ENCODE results near the gene VSIR. TPM values are rescaled to one million over a fixed set of nuclear protein-coding genes. Genes with fewer than 3 reads are reported as not detected.
A peak's percentile ranks its signal among the peaks of the same experiment; 100 is the strongest.

Gene VSIR
- total RNA-seq, 1 donor from 2014 or later = not detected

DNA sequence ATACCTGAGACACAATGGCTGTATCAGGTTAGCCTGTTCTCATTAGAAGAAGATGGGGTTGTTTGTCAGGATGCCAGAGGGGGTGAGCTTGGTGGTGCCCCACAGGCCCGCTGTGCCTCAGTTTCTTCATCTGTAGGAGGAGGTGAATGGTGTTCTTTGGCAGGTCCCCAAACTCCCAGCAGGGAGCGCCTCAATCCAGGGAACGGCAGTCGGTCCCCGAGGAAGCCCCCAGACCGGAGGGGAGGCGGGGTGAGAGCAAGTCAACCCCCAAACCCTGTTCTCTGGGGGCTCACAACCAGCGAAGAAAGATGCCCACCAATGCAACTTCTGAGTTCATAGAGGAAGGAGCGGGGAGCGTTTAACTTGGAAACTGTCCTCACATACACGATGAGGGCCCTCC is 69.7 kb downstream of the VSIR start:
- no peak overlapping the region for H3K9ac ChIP-seq
- no peak overlapping the region for H2AFZ ChIP-seq (replicated peaks)
- H3K4me2 ChIP-seq = no peak overlapping the region
- TF ChIP-seq EZH2 (IDR thresholded peaks at IDR 0.05) = no peak
- no peak for TF ChIP-seq EZH2phosphoT487 (IDR thresholded peaks at IDR 0.05)
- TF ChIP-seq, protein P1, sequence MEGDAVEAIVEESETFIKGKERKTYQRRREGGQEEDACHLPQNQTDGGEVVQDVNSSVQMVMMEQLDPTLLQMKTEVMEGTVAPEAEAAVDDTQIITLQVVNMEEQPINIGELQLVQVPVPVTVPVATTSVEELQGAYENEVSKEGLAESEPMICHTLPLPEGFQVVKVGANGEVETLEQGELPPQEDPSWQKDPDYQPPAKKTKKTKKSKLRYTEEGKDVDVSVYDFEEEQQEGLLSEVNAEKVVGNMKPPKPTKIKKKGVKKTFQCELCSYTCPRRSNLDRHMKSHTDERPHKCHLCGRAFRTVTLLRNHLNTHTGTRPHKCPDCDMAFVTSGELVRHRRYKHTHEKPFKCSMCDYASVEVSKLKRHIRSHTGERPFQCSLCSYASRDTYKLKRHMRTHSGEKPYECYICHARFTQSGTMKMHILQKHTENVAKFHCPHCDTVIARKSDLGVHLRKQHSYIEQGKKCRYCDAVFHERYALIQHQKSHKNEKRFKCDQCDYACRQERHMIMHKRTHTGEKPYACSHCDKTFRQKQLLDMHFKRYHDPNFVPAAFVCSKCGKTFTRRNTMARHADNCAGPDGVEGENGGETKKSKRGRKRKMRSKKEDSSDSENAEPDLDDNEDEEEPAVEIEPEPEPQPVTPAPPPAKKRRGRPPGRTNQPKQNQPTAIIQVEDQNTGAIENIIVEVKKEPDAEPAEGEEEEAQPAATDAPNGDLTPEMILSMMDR (IDR thresholded peaks at IDR 0.05) = no peak
- H3K27ac Mint-ChIP-seq = no peak overlapping the region
- no peaks in the 10 kb centered on the region for H3K36me3 ChIP-seq
- H3K36me3 Mint-ChIP-seq = no peaks in the 10 kb centered on the region
- DNase-seq (ENCODE audit: low spot score) = no peak
- no peaks in the 10 kb centered on the region for H3K27me3 ChIP-seq
- H3K4me3 ChIP-seq = no peak overlapping the region
- H4K20me1 ChIP-seq (ENCODE audit: low read depth) = no peaks in the 10 kb centered on the region
- H3K4me3 Mint-ChIP-seq = no peak overlapping the region
- H3K79me2 ChIP-seq (ENCODE audit: low read depth) = no peaks in the 10 kb centered on the region
- H3K9me3 ChIP-seq (ENCODE audit: low read depth) = no peaks in the 10 kb centered on the region
- no peak overlapping the region for H3K27ac ChIP-seq
- peaks cover 10% of the 10 kb centered on the region for H3K4me1 ChIP-seq
- H3K4me1 Mint-ChIP-seq = peaks cover 11% of the 10 kb centered on the region
- H3K9me3 Mint-ChIP-seq = no peaks in the 10 kb centered on the region
- H3K27me3 Mint-ChIP-seq (ENCODE audit: insufficient read depth, low read depth) = peaks cover 2% of the 10 kb centered on the region
- H3F3A ChIP-seq (ENCODE audit: low read depth) = no peaks in the 10 kb centered on the region

DNA sequence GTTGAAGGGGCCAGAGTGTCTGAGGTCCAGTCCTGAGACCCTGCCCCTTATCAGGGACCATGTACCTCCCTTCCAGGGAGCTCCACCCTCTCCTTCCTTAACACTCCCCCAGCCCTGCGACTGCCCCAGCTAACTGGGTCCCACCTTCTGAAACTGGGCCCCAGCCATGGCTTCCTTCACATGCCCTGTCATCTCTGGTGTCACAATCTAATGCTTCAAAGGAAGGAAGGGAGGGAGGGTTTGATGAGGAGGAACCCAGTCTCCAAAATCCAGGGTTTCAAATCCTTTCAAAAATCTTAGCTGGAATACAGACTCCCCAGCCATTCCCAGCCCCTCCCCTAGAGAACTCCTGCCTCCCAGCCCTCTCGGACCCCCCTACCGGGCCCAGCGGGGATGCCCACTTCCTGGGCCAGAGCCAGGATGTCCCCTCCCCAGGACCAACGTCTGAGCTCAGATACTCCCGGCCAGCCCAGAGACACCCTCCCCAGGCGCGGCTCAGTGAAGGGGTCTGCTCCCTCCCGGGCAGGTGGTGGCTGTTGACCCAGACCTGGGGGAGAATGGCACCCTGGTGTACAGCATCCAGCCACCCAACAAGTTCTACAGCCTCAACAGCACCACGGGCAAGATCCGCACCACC is 71.7 kb downstream of the VSIR start:
- Histone ChIP-seq H2AFZ (replicated peaks) (no peak overlapping the region), H3K4me1 (peaks cover 11% of the 10 kb centered on the region), H3K27me3 (no peaks in the 10 kb centered on the region), H3K4me3 (no peak overlapping the region), H3K79me2 (ENCODE audit: low read depth) (no peaks in the 10 kb centered on the region), H3K9me3 (ENCODE audit: low read depth) (no peaks in the 10 kb centered on the region), H3K9ac (no peak overlapping the region), H3K27ac (no peak overlapping the region), H4K20me1 (ENCODE audit: low read depth) (no peaks in the 10 kb centered on the region), H3K36me3 (no peaks in the 10 kb centered on the region), H3K4me2 (no peak overlapping the region), H3F3A (ENCODE audit: low read depth) (no peaks in the 10 kb centered on the region)
- Mint-ChIP-seq H3K4me1 (peaks cover 11% of the 10 kb centered on the region), H3K9me3 (no peaks in the 10 kb centered on the region), H3K27me3 (ENCODE audit: insufficient read depth, low read depth) (peaks cover 2% of the 10 kb centered on the region), H3K27ac (no peak overlapping the region), H3K36me3 (no peaks in the 10 kb centered on the region), H3K4me3 (no peak overlapping the region)
- no peak for DNase-seq (ENCODE audit: low spot score)
- TF ChIP-seq, protein P1 (IDR thresholded peaks at IDR 0.05) = no peak
- no peak for TF ChIP-seq EZH2 (IDR thresholded peaks at IDR 0.05)
- TF ChIP-seq EZH2phosphoT487 (IDR thresholded peaks at IDR 0.05) = no peak

DNA sequence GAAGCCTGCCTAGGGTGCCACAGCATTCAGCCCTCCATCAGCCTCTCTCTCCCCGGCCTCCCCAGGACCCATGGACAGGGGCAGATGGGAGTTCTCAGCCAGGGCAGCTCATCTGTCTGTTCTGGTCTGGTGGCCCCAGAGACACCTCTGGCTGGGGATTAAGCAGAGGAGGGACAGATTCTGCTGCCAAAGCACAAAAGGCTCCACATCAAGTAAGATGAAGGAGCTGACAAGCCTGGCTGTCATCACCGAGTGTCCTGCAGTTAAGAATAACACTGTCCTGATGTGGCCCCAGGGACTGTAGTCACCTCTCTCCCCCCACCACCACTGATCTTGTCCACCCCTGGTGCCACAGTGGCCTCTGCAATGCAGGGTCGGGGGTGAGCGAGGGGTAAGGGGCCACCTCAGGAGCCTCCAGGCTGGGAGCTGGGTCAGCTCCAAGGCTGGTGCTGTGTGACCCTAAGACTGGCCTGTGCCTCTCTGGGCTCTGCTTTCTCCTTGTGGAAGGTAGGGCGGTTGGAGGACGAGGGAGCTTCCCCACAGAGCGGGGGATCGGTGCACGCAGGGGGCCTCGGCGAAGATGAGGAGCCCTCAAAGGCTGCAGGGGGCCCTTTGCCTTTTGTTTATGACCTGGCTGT is 72.5 kb downstream of the VSIR start:
- Histone ChIP-seq H3K36me3 (no peaks in the 10 kb centered on the region), H3K27me3 (no peaks in the 10 kb centered on the region), H3F3A (ENCODE audit: low read depth) (no peaks in the 10 kb centered on the region), H4K20me1 (ENCODE audit: low read depth) (no peaks in the 10 kb centered on the region), H3K27ac (no peak overlapping the region), H3K9me3 (ENCODE audit: low read depth) (no peaks in the 10 kb centered on the region), H3K79me2 (ENCODE audit: low read depth) (no peaks in the 10 kb centered on the region), H3K4me3 (no peak overlapping the region), H3K4me2 (no peak overlapping the region), H3K9ac (no peak overlapping the region), H3K4me1 (peaks cover 13% of the 10 kb centered on the region), H2AFZ (replicated peaks) (no peak overlapping the region)
- peak; percentile 20 for DNase-seq (ENCODE audit: low spot score)
- H3K36me3 Mint-ChIP-seq = no peaks in the 10 kb centered on the region
- no peaks in the 10 kb centered on the region for H3K9me3 Mint-ChIP-seq
- no peak overlapping the region for H3K27ac Mint-ChIP-seq
- peaks cover 11% of the 10 kb centered on the region for H3K4me1 Mint-ChIP-seq
- no peak overlapping the region for H3K4me3 Mint-ChIP-seq
- TF ChIP-seq, protein P1 (IDR thresholded peaks at IDR 0.05) = no peak
- TF ChIP-seq EZH2phosphoT487 (IDR thresholded peaks at IDR 0.05) (no peak), EZH2 (IDR thresholded peaks at IDR 0.05) (no peak)
- H3K27me3 Mint-ChIP-seq (ENCODE audit: insufficient read depth, low read depth) = peaks cover 2% of the 10 kb centered on the region

All from neural progenitor cell (in vitro differentiated cells).